RWPE1 (cell line): Measurements from ENCODE around the gene CD9.
A peak's percentile ranks its signal among the peaks of the same experiment; 100 is the strongest.

ENCODE experiments used
- CTCF ChIA-PET: fragments of 350-600 bp; sonication (Branson Sonifier 250); formaldehyde crosslinking; extraction: SDS; loops from one replicate; lab custom pipeline; 2021; lab: Yijun Ruan, JAX
- POLR2A ChIA-PET: fragments of 400-600 bp; formaldehyde crosslinking; extraction: SDS; loops from one replicate; lab custom pipeline; 2020; ENCODE audit warnings: antibody characterized with exemption; ENCODE audit not compliant: low non-redundant PET; lab: Yijun Ruan, JAX
- DNase-seq: peaks from one replicate; pipeline ENCODE4 v3.0.0; 2012; ENCODE audit warnings: low spot score
- H3K27ac ChIP-seq: fragments of 450-650 bp; 2 replicates; pipeline ENCODE4 v1.5.1; 2017
- TF ChIP-seq, protein P1 (sequence below): fragments of 450-650 bp; conservative IDR thresholded peaks from 2 replicates; pipeline ENCODE4 v1.5.1; 2017; ENCODE audit warnings: low read depth, mild to moderate bottlenecking

The CD9 gene

DNA sequence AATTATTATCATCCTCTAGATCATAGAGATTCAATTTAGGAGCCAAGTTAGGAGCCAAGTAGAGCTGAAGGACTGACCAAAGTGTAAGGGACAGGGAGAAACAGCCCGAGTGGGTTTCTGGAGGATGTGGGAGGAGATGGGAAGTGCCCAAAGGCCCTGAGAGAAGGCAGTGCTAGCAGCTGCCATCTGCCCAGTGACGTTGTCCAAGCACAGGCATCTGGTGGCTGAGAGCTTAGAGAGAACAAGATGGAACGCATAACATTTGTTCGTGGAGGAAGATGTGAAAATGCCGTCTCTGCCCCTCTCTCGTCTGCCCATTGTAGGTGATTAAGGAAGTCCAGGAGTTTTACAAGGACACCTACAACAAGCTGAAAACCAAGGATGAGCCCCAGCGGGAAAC is 34.7 kb downstream of the CD9 start:
- ChIA-PET CTCF (interaction anchor here (0.6 to 1.2 kb wide), 3 partner anchors 13 to 246 kb away, joined by 3 read pairs; no protein-coding TSS in a partner anchor), POLR2A (no interaction called here)
- TF ChIP-seq, protein P1, sequence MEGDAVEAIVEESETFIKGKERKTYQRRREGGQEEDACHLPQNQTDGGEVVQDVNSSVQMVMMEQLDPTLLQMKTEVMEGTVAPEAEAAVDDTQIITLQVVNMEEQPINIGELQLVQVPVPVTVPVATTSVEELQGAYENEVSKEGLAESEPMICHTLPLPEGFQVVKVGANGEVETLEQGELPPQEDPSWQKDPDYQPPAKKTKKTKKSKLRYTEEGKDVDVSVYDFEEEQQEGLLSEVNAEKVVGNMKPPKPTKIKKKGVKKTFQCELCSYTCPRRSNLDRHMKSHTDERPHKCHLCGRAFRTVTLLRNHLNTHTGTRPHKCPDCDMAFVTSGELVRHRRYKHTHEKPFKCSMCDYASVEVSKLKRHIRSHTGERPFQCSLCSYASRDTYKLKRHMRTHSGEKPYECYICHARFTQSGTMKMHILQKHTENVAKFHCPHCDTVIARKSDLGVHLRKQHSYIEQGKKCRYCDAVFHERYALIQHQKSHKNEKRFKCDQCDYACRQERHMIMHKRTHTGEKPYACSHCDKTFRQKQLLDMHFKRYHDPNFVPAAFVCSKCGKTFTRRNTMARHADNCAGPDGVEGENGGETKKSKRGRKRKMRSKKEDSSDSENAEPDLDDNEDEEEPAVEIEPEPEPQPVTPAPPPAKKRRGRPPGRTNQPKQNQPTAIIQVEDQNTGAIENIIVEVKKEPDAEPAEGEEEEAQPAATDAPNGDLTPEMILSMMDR: no peak
- no peak for DNase-seq
- H3K27ac ChIP-seq: no peak overlapping the region

DNA sequence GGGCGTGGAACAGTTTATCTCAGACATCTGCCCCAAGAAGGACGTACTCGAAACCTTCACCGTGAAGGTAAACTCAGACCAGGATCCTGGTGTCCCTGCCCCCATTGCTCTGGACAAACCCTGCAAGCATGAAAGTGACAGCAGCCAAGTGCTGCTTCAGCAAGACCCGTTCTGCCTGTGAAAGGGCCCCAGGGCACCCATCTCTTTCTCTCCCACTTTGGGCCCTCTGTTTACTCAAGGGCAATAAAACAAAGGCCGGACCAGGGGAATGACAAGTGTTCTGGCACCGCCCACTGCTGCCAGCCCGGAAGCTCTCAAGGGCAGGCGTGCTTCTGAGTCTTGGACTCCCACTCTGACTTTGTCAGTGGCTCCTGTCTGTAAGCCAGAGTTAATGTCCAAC is 35.3 kb downstream of the CD9 start:
- DNase-seq: no peak
- TF ChIP-seq, protein P1: no peak
- no peak overlapping the region for H3K27ac ChIP-seq
- CTCF ChIA-PET: no interaction called here
- POLR2A ChIA-PET: no interaction called here

DNA sequence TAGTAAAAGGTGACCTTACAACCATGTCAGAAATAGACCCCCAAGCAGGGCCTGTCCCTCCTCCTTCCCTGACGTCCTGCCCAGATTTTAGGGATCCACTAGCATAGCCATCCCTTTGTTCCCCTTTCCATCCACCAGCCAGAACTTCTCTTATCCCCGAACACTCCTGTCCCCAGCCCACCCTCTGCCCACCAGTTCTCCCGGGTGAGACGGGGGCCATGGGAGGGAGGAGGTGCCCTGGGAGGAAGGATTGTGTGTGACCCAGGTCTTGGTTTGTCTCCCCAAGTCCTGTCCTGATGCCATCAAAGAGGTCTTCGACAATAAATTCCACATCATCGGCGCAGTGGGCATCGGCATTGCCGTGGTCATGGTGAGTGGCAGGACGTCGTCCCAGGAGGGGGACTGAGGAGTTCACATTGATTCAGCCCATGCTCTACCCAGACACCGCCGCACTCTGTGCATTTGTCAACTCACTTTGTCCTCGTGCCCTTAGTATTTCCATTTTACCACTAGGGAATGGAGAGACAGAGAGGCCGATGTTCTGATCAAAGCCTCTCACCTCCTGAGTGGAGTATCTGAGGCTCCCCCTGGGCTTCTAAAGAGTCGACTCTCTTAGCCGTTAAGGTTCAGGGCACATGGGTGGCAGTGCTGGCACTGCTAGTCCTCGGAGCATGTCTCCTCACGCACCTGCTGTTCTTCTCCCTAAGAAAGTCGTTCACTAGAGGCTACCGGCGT is 35.9 kb downstream of the CD9 start:
- DNase-seq: no peak
- H3K27ac ChIP-seq: no peak overlapping the region
- TF ChIP-seq, protein P1: no peak
- CTCF ChIA-PET: no interaction called here
- POLR2A ChIA-PET: no interaction called here

DNA sequence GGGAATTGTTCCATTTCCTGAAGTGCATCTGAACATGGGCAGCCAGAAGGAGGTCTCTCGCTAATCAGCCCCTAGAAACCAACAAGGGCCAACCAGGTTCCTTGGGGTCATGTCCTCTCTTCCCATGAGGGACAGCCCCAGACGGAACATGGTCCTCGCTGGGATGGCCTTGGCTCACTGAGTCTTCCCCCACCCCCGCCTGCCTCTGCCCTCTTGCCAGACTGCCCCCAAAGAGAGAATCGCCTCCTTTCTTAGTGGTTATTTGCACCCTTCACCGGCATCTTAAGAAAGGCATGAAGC is 36.4 kb downstream of the CD9 start:
- no peak for DNase-seq
- ChIA-PET POLR2A (no interaction called here), CTCF (no interaction called here)
- no peak overlapping the region for H3K27ac ChIP-seq
- TF ChIP-seq, protein P1: no peak

DNA sequence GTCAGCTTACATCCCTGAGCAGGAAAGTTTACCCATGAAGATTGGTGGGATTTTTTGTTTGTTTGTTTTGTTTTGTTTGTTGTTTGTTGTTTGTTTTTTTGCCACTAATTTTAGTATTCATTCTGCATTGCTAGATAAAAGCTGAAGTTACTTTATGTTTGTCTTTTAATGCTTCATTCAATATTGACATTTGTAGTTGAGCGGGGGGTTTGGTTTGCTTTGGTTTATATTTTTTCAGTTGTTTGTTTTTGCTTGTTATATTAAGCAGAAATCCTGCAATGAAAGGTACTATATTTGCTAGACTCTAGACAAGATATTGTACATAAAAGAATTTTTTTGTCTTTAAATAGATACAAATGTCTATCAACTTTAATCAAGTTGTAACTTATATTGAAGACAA is 37.6 kb downstream of the CD9 start:
- no peak overlapping the region for H3K27ac ChIP-seq
- CTCF ChIA-PET: interaction anchor here (0.6 to 0.7 kb wide), 2 partner anchors 11 to 158 kb away, joined by 3 read pairs; no protein-coding TSS in a partner anchor
- POLR2A ChIA-PET: no interaction called here
- no peak for DNase-seq
- TF ChIP-seq, protein P1: no peak

DNA sequence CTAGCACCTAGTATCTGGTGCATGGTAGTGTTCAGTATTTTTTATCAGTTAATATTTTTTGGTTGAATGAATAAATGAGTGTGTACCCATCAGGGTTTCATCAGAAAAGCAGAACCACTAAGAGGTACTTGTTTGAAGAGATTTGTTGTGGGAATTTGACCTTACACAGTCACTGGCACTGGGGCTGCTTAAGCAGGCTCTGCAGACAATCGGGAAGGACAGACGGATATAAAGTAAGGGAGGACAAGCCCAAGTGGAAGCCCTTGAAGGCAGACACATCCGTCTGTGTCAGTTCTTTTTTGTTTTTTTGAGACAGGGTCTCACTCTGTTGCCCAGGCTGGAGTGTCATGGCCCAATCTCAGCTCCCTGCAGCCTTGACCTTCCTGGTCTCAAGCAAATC is 38.7 kb downstream of the CD9 start:
- TF ChIP-seq, protein P1: no peak
- CTCF ChIA-PET: no interaction called here

More for the DNA sequence above, 38.7 kb downstream of the CD9 start:
- 0 out of 2 replicates have a peak overlapping the region, but pooled peaks have one; percentile 9 for H3K27ac ChIP-seq
- DNase-seq: no peak
- POLR2A ChIA-PET: no interaction called here
